ENCODE measurements around the gene DNTT. TPM values are rescaled to one million over a fixed set of nuclear protein-coding genes. Genes with fewer than 3 reads are reported as not detected.

The DNTT gene
- total RNA-seq, 1 donor from 2014 or later: not detected

GRCh38 chr10:96279191-96279641 is 25.0 kb upstream of the DNTT start:
- Histone ChIP-seq H3K9me3 (replicated peaks) (no peaks in the 10 kb centered on the region), H3K4me3 (no peak overlapping the region), H3K36me3 (no peaks in the 10 kb centered on the region), H3K27ac (replicated peaks) (no peak overlapping the region), H3K27me3 (ENCODE audit: low read depth) (peaks cover 40% of the 10 kb centered on the region), H3K4me1 (peaks cover 5% of the 10 kb centered on the region)
- intact Hi-C loops (cut with micrococcal nuclease): no loop called here
- TF ChIP-seq, protein P1, sequence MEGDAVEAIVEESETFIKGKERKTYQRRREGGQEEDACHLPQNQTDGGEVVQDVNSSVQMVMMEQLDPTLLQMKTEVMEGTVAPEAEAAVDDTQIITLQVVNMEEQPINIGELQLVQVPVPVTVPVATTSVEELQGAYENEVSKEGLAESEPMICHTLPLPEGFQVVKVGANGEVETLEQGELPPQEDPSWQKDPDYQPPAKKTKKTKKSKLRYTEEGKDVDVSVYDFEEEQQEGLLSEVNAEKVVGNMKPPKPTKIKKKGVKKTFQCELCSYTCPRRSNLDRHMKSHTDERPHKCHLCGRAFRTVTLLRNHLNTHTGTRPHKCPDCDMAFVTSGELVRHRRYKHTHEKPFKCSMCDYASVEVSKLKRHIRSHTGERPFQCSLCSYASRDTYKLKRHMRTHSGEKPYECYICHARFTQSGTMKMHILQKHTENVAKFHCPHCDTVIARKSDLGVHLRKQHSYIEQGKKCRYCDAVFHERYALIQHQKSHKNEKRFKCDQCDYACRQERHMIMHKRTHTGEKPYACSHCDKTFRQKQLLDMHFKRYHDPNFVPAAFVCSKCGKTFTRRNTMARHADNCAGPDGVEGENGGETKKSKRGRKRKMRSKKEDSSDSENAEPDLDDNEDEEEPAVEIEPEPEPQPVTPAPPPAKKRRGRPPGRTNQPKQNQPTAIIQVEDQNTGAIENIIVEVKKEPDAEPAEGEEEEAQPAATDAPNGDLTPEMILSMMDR (IDR thresholded peaks at IDR 0.05; ENCODE audit: borderline replicate concordance): no peak
- no peak for DNase-seq

DNA sequence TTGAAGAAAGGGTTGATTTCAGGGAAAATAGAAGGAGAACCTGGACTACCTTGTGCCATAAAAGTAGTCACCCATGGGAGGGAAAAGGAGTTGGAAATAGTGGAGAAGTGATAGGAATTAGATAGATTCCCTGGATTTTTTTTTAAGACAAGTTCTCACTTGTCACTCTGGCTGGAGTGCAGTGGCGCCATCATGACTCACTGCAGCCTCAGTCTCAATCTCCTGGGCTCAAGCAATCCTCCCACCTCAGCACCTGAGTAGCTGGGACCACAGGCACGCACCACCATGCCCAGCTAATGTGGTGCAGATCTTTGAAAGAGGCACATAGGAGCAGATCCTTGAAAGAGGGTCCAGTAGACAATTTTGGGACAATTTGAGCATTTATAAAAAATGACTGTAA is 23.4 kb upstream of the DNTT start:
- intact Hi-C loops (cut with micrococcal nuclease): no loop called here
- H3K36me3 ChIP-seq: no peaks in the 10 kb centered on the region
- H3K4me1 ChIP-seq: peaks cover under 1% of the 10 kb centered on the region
- no peak overlapping the region for H3K27ac ChIP-seq (replicated peaks)
- DNase-seq: no peak
- TF ChIP-seq, protein P1 (IDR thresholded peaks at IDR 0.05; ENCODE audit: borderline replicate concordance): no peak
- H3K9me3 ChIP-seq (replicated peaks): no peaks in the 10 kb centered on the region
- peaks cover 49% of the 10 kb centered on the region for H3K27me3 ChIP-seq (ENCODE audit: low read depth)
- no peak overlapping the region for H3K4me3 ChIP-seq

DNA sequence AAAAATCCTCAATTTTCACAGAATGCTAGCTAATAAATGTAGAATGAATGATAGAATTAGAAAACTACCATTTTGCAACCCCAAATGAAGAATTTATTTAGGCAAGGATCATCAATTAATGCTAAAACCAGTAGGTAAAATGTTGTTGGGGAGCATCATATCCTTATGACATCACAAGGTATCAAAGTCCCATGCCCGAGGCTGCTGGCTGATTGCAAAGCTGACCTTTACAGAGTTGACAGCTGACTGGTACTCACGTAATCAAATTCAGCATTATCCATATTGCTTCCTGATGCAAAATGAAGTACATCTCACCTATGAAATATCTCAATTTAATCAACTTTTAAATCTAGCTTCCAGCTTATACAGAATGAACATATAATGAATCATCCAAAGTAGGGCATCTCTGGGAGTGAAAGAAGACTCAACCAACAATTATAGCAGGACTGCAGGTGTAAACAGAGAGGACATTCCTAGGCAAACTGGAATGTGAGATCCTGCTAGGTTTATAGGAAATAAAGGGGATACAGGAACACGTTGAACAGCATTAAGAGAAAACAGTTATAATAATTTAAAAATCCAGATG is 22.7 kb upstream of the DNTT start:
- DNase-seq: no peak
- no peak overlapping the region for H3K4me3 ChIP-seq
- H3K27ac ChIP-seq (replicated peaks): no peak overlapping the region
- H3K9me3 ChIP-seq (replicated peaks): no peaks in the 10 kb centered on the region
- no peaks in the 10 kb centered on the region for H3K4me1 ChIP-seq
- intact Hi-C loops (cut with micrococcal nuclease): no loop called here
- peaks cover 54% of the 10 kb centered on the region for H3K27me3 ChIP-seq (ENCODE audit: low read depth)
- TF ChIP-seq, protein P1 (IDR thresholded peaks at IDR 0.05; ENCODE audit: borderline replicate concordance): no peak
- H3K36me3 ChIP-seq: no peaks in the 10 kb centered on the region

GRCh38 chr10:96283351-96283750 is 20.9 kb upstream of the DNTT start:
- Histone ChIP-seq H3K27ac (replicated peaks) (no peak overlapping the region), H3K27me3 (ENCODE audit: low read depth) (peaks cover 64% of the 10 kb centered on the region), H3K36me3 (no peaks in the 10 kb centered on the region), H3K9me3 (replicated peaks) (no peaks in the 10 kb centered on the region), H3K4me1 (peaks cover 4% of the 10 kb centered on the region), H3K4me3 (no peak overlapping the region)
- intact Hi-C loops (cut with micrococcal nuclease): no loop called here
- no peak for DNase-seq
- TF ChIP-seq, protein P1 (IDR thresholded peaks at IDR 0.05; ENCODE audit: borderline replicate concordance): no peak

DNA sequence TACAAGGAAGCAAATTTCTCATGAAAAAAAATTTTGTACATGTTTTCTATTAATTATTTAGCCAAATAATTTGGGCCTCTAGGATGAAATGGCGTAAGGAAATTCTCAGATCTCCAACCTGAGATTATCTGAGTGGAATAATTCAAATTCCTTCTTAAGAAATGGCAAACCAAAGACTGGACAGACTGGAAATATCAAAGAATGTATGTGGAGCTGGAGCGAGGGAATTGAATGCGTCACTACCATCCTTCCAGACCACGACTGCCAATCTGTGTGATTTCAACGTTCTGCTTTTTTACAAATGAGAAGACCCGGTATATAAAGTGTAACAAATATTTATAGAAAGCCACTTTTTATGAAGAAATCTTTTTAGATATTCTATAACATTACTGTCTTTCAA is 20.5 kb upstream of the DNTT start:
- TF ChIP-seq, protein P1 (IDR thresholded peaks at IDR 0.05; ENCODE audit: borderline replicate concordance): no peak
- intact Hi-C loops (cut with micrococcal nuclease): no loop called here
- no peak for DNase-seq

More for the DNA sequence above, 20.5 kb upstream of the DNTT start:
- Histone ChIP-seq H3K27me3 (ENCODE audit: low read depth) (peaks cover 67% of the 10 kb centered on the region), H3K27ac (replicated peaks) (no peak overlapping the region), H3K4me3 (no peak overlapping the region), H3K36me3 (no peaks in the 10 kb centered on the region), H3K4me1 (peaks cover 4% of the 10 kb centered on the region), H3K9me3 (replicated peaks) (no peaks in the 10 kb centered on the region)

Data from left ventricle myocardium inferior (tissue), 1 donor.